GM12801 (cell line): Measurements from ENCODE around the gene TMCC2.

Experiments
- CTCF ChIP-seq: IDR thresholded peaks from one replicate; pipeline ENCODE4 v1.5.1; 2011; ENCODE audit warnings: control low read depth; ENCODE audit not compliant: insufficient read length; ENCODE audit errors: extremely low read depth

Gene TMCC2

DNA sequence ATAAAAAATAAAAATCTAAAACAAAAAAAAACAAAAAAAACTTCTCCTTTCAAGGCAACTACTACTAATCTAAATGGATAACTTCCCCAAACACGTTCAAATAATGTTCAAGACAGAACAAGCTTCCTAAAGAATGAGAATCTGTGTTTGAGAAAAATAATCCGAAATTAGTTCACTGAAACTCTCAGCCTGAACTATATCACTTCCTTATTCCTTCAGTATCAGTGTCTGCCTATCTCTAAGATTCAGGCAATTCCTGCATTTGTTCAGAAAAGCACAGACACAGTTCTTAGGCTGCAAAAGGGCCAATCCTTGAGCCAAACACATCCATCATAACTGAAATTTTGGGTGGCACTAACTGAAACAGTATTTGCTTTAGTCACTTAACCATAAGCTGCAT, 38.6 kb upstream of the TMCC2 start:
- no peak for TF ChIP-seq CTCF

- TF ChIP-seq CTCF: no peak
Observed at GRCh38 chr1:205190845-205191577, 36.7 kb upstream of the TMCC2 start.

DNA sequence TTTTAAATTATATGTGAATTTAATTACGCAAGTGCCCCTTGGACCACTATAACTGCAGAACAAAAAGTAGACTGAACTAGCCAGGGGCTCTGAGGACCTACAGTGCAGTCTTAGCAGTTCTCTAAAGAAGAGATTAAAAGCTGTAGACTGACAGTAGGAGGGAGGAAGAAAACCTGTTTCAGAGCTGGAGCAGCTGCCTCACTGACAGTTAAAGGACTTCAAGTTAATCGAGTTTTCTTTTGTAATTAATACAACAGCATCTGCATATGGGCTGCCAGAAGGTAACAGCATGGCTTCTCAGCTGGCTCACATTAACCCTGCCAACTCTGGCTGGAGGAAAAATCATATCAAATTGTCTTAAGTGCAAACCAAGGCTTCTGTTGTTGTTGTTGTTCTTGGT, 36.1 kb upstream of the TMCC2 start:
- TF ChIP-seq CTCF: no peak

DNA sequence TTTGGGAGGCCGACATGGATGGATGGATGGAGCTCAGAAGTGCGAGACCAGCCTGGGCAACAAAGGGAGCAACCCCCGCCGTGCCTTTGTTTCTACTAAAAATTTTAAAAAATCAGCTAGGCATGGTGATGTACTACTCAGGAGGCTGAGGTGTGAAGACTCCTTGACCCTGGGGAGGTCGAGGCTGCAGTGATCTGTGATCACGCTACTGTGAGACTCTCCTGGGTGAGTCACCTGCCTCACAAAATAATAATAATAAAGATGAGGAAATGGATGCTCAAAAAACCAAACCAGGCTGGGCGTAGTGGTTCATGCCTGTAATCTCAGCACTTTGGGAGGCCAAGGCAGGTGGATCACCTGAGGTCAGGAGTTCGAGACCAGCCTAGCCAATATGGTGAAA, 35.5 kb upstream of the TMCC2 start:
- TF ChIP-seq CTCF: no peak

DNA sequence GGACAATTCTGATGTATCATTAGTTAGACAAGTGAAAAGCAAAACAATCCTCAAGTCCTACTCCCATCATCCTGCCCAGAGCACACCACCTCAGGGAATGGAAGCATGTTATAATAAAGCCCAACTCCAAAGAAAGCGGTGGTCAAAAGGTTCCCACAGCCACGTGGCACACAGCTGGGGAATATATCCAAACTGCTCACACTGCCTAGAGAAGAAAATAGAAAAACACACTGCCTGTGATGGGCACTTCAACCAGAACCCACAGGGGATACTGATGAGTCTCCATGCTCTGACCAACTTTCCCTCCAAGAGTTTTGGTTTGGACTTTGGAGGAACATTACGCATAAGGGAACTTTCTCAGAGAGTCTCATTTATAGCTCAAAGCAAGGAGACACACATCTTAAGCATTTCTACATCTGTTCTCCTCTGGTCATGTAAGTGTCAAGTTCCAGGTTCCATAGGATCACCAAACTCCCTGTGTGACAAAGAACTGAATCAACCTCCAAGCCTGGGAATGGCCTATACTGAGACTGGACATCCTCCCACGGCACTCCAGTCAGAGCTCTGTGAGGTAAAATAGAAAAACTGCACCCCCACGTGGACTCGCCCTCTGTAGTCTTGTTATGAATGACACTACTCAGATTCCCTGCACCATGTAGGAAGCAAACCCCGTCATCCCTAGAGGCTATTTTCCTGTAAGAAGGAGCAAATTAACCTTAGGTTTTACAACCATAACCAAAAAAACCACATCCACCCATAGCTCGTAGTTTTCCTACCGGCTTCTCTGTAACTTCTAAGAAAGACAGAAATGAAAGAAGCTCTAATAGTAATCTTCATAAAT, 28.4 kb upstream of the TMCC2 start:
- no peak for TF ChIP-seq CTCF

GRCh38 chr1:205199931-205200299, 27.8 kb upstream of the TMCC2 start:
- TF ChIP-seq CTCF: no peak

DNA sequence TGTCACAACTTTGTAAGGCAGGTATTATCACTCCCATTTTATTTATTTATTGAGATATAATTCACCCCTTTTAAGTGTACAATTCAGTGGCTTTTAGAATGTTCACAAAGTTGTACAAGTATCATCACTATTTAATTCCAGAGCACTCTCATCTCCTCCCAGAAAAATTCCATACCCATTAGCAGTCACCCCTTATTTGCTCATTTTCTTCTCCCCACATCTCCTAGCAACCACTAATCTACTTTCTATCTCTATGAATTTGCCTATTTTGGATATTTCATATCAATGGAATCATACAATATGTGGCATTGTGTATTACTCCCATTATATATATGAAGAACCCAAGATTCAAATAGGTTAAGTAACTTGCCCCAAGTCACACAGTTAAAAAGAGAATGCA, 23.2 kb upstream of the TMCC2 start:
- no peak for TF ChIP-seq CTCF
